SU-DHL-6 (cell line): ENCODE results near the gene PLXDC2.

ENCODE experiments used
- H2AFZ ChIP-seq: fragments of 200-600 bp; sonication (generic); 2 replicates; pipeline ENCODE4 v1.6.1; 2014; ENCODE audit warnings: low read depth, mild to moderate bottlenecking, moderate library complexity, mixed read lengths, antibody characterized with exemption, low read length; ENCODE audit not compliant: severe bottlenecking
- H3F3A ChIP-seq: fragments of 200-600 bp; shearing (Covaris generic); 2 replicates; pipeline ENCODE4 v1.6.0; 2016; ENCODE audit warnings: antibody characterized with exemption, mild to moderate bottlenecking; ENCODE audit not compliant: insufficient read depth
- H3K27ac ChIP-seq: fragments of 200-600 bp; sonication (generic); 2 replicates; pipeline ENCODE4 v1.5.1; 2016; ENCODE audit warnings: low read depth, mild to moderate bottlenecking, low read length, moderate library complexity, mixed read lengths
- H3K27me3 ChIP-seq: fragments of 200-600 bp; sonication (generic), shearing (Covaris generic); 2 replicates; pipeline ENCODE4 v1.6.0; 2014; ENCODE audit warnings: mild to moderate bottlenecking, low read length
- H3K36me3 ChIP-seq: fragments of 200-600 bp; sonication (generic); 2 replicates; pipeline ENCODE4 v1.6.1; 2014; ENCODE audit warnings: mild to moderate bottlenecking, low read length, mixed read lengths
- H3K4me2 ChIP-seq: fragments of 300-600, 200-600 bp; shearing (Covaris generic), sonication (generic); 2 replicates; pipeline ENCODE4 v1.6.0; 2014; ENCODE audit warnings: low read length, low read depth, mild to moderate bottlenecking; ENCODE audit not compliant: poor library complexity, severe bottlenecking
- H3K4me3 ChIP-seq: fragments of 200-600 bp; sonication (generic); 2 replicates; pipeline ENCODE4 v1.5.1; 2014; ENCODE audit warnings: antibody characterized with exemption, low read length, mild to moderate bottlenecking, mixed read lengths; ENCODE audit not compliant: insufficient read depth, poor library complexity, severe bottlenecking
- H3K79me2 ChIP-seq: fragments of 200-600 bp; sonication (generic); 2 replicates; pipeline ENCODE4 v1.6.1; 2014; ENCODE audit warnings: mild to moderate bottlenecking, low read length, moderate library complexity; ENCODE audit not compliant: insufficient read depth
- H3K9ac ChIP-seq: fragments of 200-600 bp; sonication (generic); 2 replicates; pipeline ENCODE4 v1.7.0; 2014; ENCODE audit warnings: mild to moderate bottlenecking, low read length
- H3K9me2 ChIP-seq: fragments of 200-600 bp; sonication (generic); replicated peaks from 2 replicates; pipeline ENCODE4 v1.6.1; 2014; ENCODE audit warnings: low read length; ENCODE audit not compliant: insufficient read depth
- H3K9me3 ChIP-seq: fragments of 200-600 bp; sonication (generic); 2 replicates; pipeline ENCODE4 v1.6.1; 2014; ENCODE audit warnings: low read length, mixed read lengths; ENCODE audit not compliant: insufficient read depth
- H4K20me1 ChIP-seq: fragments of 200-600 bp; sonication (generic); 2 replicates; pipeline ENCODE4 v1.6.1; 2014; ENCODE audit warnings: low read depth, mild to moderate bottlenecking, antibody characterized with exemption, low read length, moderate library complexity, mixed read lengths
- CTCF ChIP-seq: fragments of 200-600 bp; sonication (generic); IDR thresholded peaks from one replicate; pipeline ENCODE4 v1.5.1; 2017; ENCODE audit warnings: antibody characterized with exemption, mild to moderate bottlenecking, low read length, moderate library complexity; ENCODE audit not compliant: insufficient read depth, poor library complexity, severe bottlenecking
- EZH2phosphoT487 ChIP-seq: fragments of 200-600 bp; sonication (generic), shearing (Covaris generic); conservative IDR thresholded peaks from 2 replicates; pipeline ENCODE4 v1.6.1; 2018; ENCODE audit warnings: mild to moderate bottlenecking, antibody characterized with exemption, low read length, moderate library complexity, mixed read lengths

Gene PLXDC2

GRCh38 chr10:20299034-20299736 is 483.0 kb downstream of the PLXDC2 start:
- no peaks in the 10 kb centered on the region for H3K9me3 ChIP-seq
- H3K79me2 ChIP-seq: no peaks in the 10 kb centered on the region
- H2AFZ ChIP-seq: no peak overlapping the region
- H3F3A ChIP-seq: no peaks in the 10 kb centered on the region
- H3K9ac ChIP-seq: no peak overlapping the region
- no peak overlapping the region for H3K4me2 ChIP-seq
- H3K9me2 ChIP-seq: no peaks in the 10 kb centered on the region
- no peaks in the 10 kb centered on the region for H4K20me1 ChIP-seq
- TF ChIP-seq CTCF (no peak), EZH2phosphoT487 (no peak)
- no peak overlapping the region for H3K4me3 ChIP-seq
- no peak overlapping the region for H3K27ac ChIP-seq
- no peaks in the 10 kb centered on the region for H3K36me3 ChIP-seq
- H3K27me3 ChIP-seq: no peaks in the 10 kb centered on the region

GRCh38 chr10:20300735-20301134 is 484.5 kb downstream of the PLXDC2 start:
- Histone ChIP-seq H3K27ac (no peak overlapping the region), H3K9me3 (no peaks in the 10 kb centered on the region), H2AFZ (no peak overlapping the region), H3K27me3 (no peaks in the 10 kb centered on the region), H3K79me2 (no peaks in the 10 kb centered on the region), H4K20me1 (no peaks in the 10 kb centered on the region), H3K4me3 (no peak overlapping the region), H3K4me2 (no peak overlapping the region), H3F3A (no peaks in the 10 kb centered on the region), H3K9me2 (no peaks in the 10 kb centered on the region), H3K36me3 (no peaks in the 10 kb centered on the region), H3K9ac (no peak overlapping the region)
- TF ChIP-seq EZH2phosphoT487 (no peak), CTCF (no peak)

- no peak for TF ChIP-seq EZH2phosphoT487
- TF ChIP-seq CTCF: no peak
- Histone ChIP-seq H3K4me3 (no peak overlapping the region), H3K4me2 (no peak overlapping the region)
Observed at GRCh38 chr10:20302033-20302432, 485.8 kb downstream of the PLXDC2 start.

More at GRCh38 chr10:20302033-20302432, 485.8 kb downstream of the PLXDC2 start:
- H2AFZ ChIP-seq: no peak overlapping the region
- no peaks in the 10 kb centered on the region for H3K36me3 ChIP-seq
- no peaks in the 10 kb centered on the region for H3K79me2 ChIP-seq
- no peaks in the 10 kb centered on the region for H4K20me1 ChIP-seq
- no peak overlapping the region for H3K27ac ChIP-seq
- H3K9me2 ChIP-seq: no peaks in the 10 kb centered on the region
- H3K9ac ChIP-seq: no peak overlapping the region
- H3F3A ChIP-seq: no peaks in the 10 kb centered on the region
- no peaks in the 10 kb centered on the region for H3K9me3 ChIP-seq
- no peaks in the 10 kb centered on the region for H3K27me3 ChIP-seq
